ENCODE results near the gene DPP8.

DNA sequence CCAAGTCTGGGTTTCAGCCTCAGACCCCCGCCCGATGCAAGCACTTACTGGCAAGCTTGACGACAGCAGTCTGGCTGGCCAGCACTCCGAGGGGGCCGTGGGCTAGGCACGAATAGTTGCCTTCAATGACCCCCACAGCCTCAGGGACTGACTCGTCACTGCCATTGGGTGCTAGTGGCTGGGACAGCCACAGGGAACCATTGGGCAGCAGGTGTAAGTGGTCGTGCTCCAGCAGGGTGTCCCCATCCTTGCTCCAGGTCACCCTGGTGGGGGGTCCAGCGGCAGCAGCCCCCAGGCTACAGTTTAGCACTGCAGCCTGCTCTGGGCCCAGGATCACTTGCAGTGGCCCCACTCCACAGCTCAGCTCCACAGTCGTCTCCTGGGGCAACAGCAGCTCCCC lies 106.5 kb downstream of the DPP8 start:
- TF ChIP-seq, protein P1, sequence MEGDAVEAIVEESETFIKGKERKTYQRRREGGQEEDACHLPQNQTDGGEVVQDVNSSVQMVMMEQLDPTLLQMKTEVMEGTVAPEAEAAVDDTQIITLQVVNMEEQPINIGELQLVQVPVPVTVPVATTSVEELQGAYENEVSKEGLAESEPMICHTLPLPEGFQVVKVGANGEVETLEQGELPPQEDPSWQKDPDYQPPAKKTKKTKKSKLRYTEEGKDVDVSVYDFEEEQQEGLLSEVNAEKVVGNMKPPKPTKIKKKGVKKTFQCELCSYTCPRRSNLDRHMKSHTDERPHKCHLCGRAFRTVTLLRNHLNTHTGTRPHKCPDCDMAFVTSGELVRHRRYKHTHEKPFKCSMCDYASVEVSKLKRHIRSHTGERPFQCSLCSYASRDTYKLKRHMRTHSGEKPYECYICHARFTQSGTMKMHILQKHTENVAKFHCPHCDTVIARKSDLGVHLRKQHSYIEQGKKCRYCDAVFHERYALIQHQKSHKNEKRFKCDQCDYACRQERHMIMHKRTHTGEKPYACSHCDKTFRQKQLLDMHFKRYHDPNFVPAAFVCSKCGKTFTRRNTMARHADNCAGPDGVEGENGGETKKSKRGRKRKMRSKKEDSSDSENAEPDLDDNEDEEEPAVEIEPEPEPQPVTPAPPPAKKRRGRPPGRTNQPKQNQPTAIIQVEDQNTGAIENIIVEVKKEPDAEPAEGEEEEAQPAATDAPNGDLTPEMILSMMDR (conservative IDR thresholded peaks at IDR 0.05; ENCODE audit: low read depth in 2 of 2) = no peak
- TF ChIP-seq POLR2AphosphoS5 (IDR thresholded peaks at IDR 0.05; ENCODE audit: low read depth) (no peak), EZH2phosphoT487 (IDR thresholded peaks at IDR 0.05; ENCODE audit: unreplicated experiment) (no peak), NANOG (IDR thresholded peaks at IDR 0.05; ENCODE audit: borderline replicate concordance) (no peak), EZH2 (IDR thresholded peaks at IDR 0.05; ENCODE audit: low read depth, unreplicated experiment) (no peak), STAT1 (IDR thresholded peaks at IDR 0.05; ENCODE audit: unreplicated experiment) (no peak), ZNF331 (CRISPR knock-in tag; IDR thresholded peaks at IDR 0.05; ENCODE audit: low read depth) (no peak), JUNB (IDR thresholded peaks at IDR 0.05; ENCODE audit: unreplicated experiment) (no peak), ZNF114 (CRISPR knock-in tag; IDR thresholded peaks at IDR 0.05) (no peak), CREB1 (CRISPR knock-in tag; IDR thresholded peaks at IDR 0.05; ENCODE audit: low read depth) (no peak)
- TF ChIP-seq, protein P2, sequence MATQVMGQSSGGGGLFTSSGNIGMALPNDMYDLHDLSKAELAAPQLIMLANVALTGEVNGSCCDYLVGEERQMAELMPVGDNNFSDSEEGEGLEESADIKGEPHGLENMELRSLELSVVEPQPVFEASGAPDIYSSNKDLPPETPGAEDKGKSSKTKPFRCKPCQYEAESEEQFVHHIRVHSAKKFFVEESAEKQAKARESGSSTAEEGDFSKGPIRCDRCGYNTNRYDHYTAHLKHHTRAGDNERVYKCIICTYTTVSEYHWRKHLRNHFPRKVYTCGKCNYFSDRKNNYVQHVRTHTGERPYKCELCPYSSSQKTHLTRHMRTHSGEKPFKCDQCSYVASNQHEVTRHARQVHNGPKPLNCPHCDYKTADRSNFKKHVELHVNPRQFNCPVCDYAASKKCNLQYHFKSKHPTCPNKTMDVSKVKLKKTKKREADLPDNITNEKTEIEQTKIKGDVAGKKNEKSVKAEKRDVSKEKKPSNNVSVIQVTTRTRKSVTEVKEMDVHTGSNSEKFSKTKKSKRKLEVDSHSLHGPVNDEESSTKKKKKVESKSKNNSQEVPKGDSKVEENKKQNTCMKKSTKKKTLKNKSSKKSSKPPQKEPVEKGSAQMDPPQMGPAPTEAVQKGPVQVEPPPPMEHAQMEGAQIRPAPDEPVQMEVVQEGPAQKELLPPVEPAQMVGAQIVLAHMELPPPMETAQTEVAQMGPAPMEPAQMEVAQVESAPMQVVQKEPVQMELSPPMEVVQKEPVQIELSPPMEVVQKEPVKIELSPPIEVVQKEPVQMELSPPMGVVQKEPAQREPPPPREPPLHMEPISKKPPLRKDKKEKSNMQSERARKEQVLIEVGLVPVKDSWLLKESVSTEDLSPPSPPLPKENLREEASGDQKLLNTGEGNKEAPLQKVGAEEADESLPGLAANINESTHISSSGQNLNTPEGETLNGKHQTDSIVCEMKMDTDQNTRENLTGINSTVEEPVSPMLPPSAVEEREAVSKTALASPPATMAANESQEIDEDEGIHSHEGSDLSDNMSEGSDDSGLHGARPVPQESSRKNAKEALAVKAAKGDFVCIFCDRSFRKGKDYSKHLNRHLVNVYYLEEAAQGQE (IDR thresholded peaks at IDR 0.05; ENCODE audit: unreplicated experiment) = no peak
- TF ChIP-seq, protein P3, sequence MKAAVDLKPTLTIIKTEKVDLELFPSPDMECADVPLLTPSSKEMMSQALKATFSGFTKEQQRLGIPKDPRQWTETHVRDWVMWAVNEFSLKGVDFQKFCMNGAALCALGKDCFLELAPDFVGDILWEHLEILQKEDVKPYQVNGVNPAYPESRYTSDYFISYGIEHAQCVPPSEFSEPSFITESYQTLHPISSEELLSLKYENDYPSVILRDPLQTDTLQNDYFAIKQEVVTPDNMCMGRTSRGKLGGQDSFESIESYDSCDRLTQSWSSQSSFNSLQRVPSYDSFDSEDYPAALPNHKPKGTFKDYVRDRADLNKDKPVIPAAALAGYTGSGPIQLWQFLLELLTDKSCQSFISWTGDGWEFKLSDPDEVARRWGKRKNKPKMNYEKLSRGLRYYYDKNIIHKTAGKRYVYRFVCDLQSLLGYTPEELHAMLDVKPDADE (IDR thresholded peaks at IDR 0.05) = no peak
- TF ChIP-seq, protein P4, sequence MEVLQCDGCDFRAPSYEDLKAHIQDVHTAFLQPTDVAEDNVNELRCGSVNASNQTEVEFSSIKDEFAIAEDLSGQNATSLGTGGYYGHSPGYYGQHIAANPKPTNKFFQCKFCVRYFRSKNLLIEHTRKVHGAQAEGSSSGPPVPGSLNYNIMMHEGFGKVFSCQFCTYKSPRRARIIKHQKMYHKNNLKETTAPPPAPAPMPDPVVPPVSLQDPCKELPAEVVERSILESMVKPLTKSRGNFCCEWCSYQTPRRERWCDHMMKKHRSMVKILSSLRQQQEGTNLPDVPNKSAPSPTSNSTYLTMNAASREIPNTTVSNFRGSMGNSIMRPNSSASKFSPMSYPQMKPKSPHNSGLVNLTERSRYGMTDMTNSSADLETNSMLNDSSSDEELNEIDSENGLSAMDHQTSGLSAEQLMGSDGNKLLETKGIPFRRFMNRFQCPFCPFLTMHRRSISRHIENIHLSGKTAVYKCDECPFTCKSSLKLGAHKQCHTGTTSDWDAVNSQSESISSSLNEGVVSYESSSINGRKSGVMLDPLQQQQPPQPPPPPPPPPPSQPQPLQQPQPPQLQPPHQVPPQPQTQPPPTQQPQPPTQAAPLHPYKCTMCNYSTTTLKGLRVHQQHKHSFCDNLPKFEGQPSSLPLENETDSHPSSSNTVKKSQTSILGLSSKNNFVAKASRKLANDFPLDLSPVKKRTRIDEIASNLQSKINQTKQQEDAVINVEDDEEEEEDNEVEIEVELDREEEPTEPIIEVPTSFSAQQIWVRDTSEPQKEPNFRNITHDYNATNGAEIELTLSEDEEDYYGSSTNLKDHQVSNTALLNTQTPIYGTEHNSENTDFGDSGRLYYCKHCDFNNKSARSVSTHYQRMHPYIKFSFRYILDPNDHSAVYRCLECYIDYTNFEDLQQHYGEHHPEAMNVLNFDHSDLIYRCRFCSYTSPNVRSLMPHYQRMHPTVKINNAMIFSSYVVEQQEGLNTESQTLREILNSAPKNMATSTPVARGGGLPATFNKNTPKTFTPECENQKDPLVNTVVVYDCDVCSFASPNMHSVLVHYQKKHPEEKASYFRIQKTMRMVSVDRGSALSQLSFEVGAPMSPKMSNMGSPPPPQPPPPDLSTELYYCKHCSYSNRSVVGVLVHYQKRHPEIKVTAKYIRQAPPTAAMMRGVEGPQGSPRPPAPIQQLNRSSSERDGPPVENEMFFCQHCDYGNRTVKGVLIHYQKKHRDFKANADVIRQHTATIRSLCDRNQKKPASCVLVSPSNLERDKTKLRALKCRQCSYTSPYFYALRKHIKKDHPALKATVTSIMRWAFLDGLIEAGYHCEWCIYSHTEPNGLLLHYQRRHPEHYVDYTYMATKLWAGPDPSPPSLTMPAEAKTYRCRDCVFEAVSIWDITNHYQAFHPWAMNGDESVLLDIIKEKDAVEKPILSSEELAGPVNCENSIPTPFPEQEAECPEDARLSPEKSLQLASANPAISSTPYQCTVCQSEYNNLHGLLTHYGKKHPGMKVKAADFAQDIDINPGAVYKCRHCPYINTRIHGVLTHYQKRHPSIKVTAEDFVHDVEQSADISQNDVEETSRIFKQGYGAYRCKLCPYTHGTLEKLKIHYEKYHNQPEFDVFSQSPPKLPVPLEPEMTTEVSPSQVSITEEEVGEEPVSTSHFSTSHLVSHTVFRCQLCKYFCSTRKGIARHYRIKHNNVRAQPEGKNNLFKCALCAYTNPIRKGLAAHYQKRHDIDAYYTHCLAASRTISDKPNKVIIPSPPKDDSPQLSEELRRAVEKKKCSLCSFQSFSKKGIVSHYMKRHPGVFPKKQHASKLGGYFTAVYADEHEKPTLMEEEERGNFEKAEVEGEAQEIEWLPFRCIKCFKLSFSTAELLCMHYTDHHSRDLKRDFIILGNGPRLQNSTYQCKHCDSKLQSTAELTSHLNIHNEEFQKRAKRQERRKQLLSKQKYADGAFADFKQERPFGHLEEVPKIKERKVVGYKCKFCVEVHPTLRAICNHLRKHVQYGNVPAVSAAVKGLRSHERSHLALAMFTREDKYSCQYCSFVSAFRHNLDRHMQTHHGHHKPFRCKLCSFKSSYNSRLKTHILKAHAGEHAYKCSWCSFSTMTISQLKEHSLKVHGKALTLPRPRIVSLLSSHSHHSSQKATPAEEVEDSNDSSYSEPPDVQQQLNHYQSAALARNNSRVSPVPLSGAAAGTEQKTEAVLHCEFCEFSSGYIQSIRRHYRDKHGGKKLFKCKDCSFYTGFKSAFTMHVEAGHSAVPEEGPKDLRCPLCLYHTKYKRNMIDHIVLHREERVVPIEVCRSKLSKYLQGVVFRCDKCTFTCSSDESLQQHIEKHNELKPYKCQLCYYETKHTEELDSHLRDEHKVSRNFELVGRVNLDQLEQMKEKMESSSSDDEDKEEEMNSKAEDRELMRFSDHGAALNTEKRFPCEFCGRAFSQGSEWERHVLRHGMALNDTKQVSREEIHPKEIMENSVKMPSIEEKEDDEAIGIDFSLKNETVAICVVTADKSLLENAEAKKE (CRISPR knock-in tag; IDR thresholded peaks at IDR 0.05) = no peak
